ENCODE measurements around the gene PGAM2. TPM values are rescaled to one million over a fixed set of nuclear protein-coding genes. Genes with fewer than 3 reads are reported as not detected.
A peak's percentile ranks its signal among the peaks of the same experiment; 100 is the strongest.
"Not testable (repeated sequence)": the region's sequence is repeated elsewhere in the genome, so short reads cannot be mapped to it uniquely, and the experiment has no call there.

Gene PGAM2
- total RNA-seq, 2 donors from 2014 or later, result 1.2 to 1.3 TPM

- not testable (repeated sequence) for H3K4me3 ChIP-seq (ENCODE audit: low read length); H3K27me3 ChIP-seq (ENCODE audit: control insufficient read depth, insufficient read depth, low read length, poor library complexity, severe bottlenecking); H3K27me3 Mint-ChIP-seq (ENCODE audit: insufficient read depth); H3K4me1 Mint-ChIP-seq; H3K27ac ChIP-seq (ENCODE audit: low read depth, low read length); H3K9me3 Mint-ChIP-seq; H3K9ac ChIP-seq (ENCODE audit: extremely low read depth, low read length, poor library complexity, severe bottlenecking); H3K36me3 Mint-ChIP-seq (ENCODE audit: low read depth); H3K9me3 ChIP-seq (ENCODE audit: control insufficient read depth, low read length); H3K36me3 ChIP-seq (ENCODE audit: control insufficient read depth, insufficient read depth, low read length); H3K4me1 ChIP-seq (ENCODE audit: control insufficient read depth, insufficient read depth, low read length); H3K27ac Mint-ChIP-seq; H3K4me3 Mint-ChIP-seq
- 100% methylated on average over 3 of the region's 11 CpGs; no CpG with 5 or more reads in 1 of the 2 experiments for WGBS, 2 experiments (ENCODE audit: insufficient coverage in 1 of 2, insufficient read length in 1 of 2)
- peak; percentile 16 for DNase-seq
Measured at GRCh38 chr7:44029433-44029832, 35.9 kb downstream of the PGAM2 start.

- H3K4me3 Mint-ChIP-seq; H3K27me3 ChIP-seq (ENCODE audit: control insufficient read depth, insufficient read depth, low read length, poor library complexity, severe bottlenecking); H3K36me3 ChIP-seq (ENCODE audit: control insufficient read depth, insufficient read depth, low read length); H3K27ac Mint-ChIP-seq; H3K4me1 ChIP-seq (ENCODE audit: control insufficient read depth, insufficient read depth, low read length); H3K9me3 ChIP-seq (ENCODE audit: control insufficient read depth, low read length); H3K27ac ChIP-seq (ENCODE audit: low read depth, low read length); H3K4me3 ChIP-seq (ENCODE audit: low read length); H3K9me3 Mint-ChIP-seq; H3K36me3 Mint-ChIP-seq (ENCODE audit: low read depth); H3K9ac ChIP-seq (ENCODE audit: extremely low read depth, low read length, poor library complexity, severe bottlenecking); H3K27me3 Mint-ChIP-seq (ENCODE audit: insufficient read depth); H3K4me1 Mint-ChIP-seq: not testable (repeated sequence)
- peak; percentile 16 for DNase-seq
- 81 to 86% methylated on average over 2 to 4 of the region's 6 CpGs for WGBS, 2 experiments (ENCODE audit: insufficient coverage in 1 of 2, insufficient read length in 1 of 2)
Measured at GRCh38 chr7:44022796-44023467, 42.4 kb downstream of the PGAM2 start.

- H3K9me3 Mint-ChIP-seq; H3K36me3 Mint-ChIP-seq (ENCODE audit: low read depth); DNase-seq; H3K36me3 ChIP-seq (ENCODE audit: control insufficient read depth, insufficient read depth, low read length); H3K4me3 ChIP-seq (ENCODE audit: low read length); H3K27ac Mint-ChIP-seq; H3K27me3 Mint-ChIP-seq (ENCODE audit: insufficient read depth); H3K9me3 ChIP-seq (ENCODE audit: control insufficient read depth, low read length); H3K4me1 ChIP-seq (ENCODE audit: control insufficient read depth, insufficient read depth, low read length); H3K27ac ChIP-seq (ENCODE audit: low read depth, low read length); H3K27me3 ChIP-seq (ENCODE audit: control insufficient read depth, insufficient read depth, low read length, poor library complexity, severe bottlenecking); H3K4me1 Mint-ChIP-seq; H3K9ac ChIP-seq (ENCODE audit: extremely low read depth, low read length, poor library complexity, severe bottlenecking); H3K4me3 Mint-ChIP-seq: not testable (repeated sequence)
- WGBS, 2 experiments (ENCODE audit: insufficient coverage in 1 of 2, insufficient read length in 1 of 2), result 82 to 93% methylated on average over 4 to 6 of the region's 7 CpGs
Measured at GRCh38 chr7:44022069-44022468, 43.3 kb downstream of the PGAM2 start.

- not testable (repeated sequence) for H3K9me3 ChIP-seq (ENCODE audit: control insufficient read depth, low read length); H3K4me1 Mint-ChIP-seq; H3K27ac Mint-ChIP-seq; H3K4me1 ChIP-seq (ENCODE audit: control insufficient read depth, insufficient read depth, low read length); H3K27ac ChIP-seq (ENCODE audit: low read depth, low read length); H3K9ac ChIP-seq (ENCODE audit: extremely low read depth, low read length, poor library complexity, severe bottlenecking); H3K9me3 Mint-ChIP-seq; H3K4me3 Mint-ChIP-seq; H3K27me3 Mint-ChIP-seq (ENCODE audit: insufficient read depth); H3K27me3 ChIP-seq (ENCODE audit: control insufficient read depth, insufficient read depth, low read length, poor library complexity, severe bottlenecking); H3K36me3 Mint-ChIP-seq (ENCODE audit: low read depth); H3K36me3 ChIP-seq (ENCODE audit: control insufficient read depth, insufficient read depth, low read length); H3K4me3 ChIP-seq (ENCODE audit: low read length)
- WGBS, 2 experiments (ENCODE audit: insufficient coverage in 1 of 2, insufficient read length in 1 of 2), result 100% methylated on average over 3 of the region's 6 CpGs; no CpG with 5 or more reads in 1 of the 2 experiments
- peak; percentile 26 for DNase-seq
Measured at GRCh38 chr7:44019825-44020224, 45.5 kb downstream of the PGAM2 start.

Measured in endodermal cell (in vitro differentiated cells).